SK-N-SH (cell line): ENCODE data around the gene MRPS12.

Source experiments
- CTCF ChIP-seq: fragments of 200-600 bp; sonication (generic); IDR thresholded peaks from 2 replicates; pipeline ENCODE4 v1.6.1; 2017; ENCODE audit warnings: antibody characterized with exemption, mild to moderate bottlenecking, moderate library complexity
- FOSL2 ChIP-seq: IDR thresholded peaks from 2 replicates; pipeline ENCODE4 v1.4.0; 2012; ENCODE audit warnings: low read depth, mild to moderate bottlenecking, moderate library complexity, borderline replicate concordance
- GABPA ChIP-seq: IDR thresholded peaks from 2 replicates; pipeline ENCODE4 v1.4.0; 2012; ENCODE audit warnings: low read depth, mild to moderate bottlenecking
- JUND ChIP-seq: IDR thresholded peaks from 2 replicates; pipeline ENCODE4 v1.4.0; 2012
- MXI1 ChIP-seq: IDR thresholded peaks from 2 replicates; pipeline ENCODE4 v1.6.1; 2012; ENCODE audit warnings: mild to moderate bottlenecking, low read depth, low read length, improper control_type of control experiment
- NRF1 ChIP-seq: IDR thresholded peaks from 2 replicates; pipeline ENCODE4 v1.6.1; 2012; ENCODE audit warnings: low read depth, mild to moderate bottlenecking, low read length
- POLR2AphosphoS5 ChIP-seq: IDR thresholded peaks from 2 replicates; pipeline ENCODE4 v1.6.1; 2012; ENCODE audit warnings: low read depth, low read length
- RAD21 ChIP-seq: IDR thresholded peaks from 2 replicates; pipeline ENCODE4 v1.6.1; 2012; ENCODE audit warnings: mild to moderate bottlenecking, low read length
- TAF1 ChIP-seq: IDR thresholded peaks from 2 replicates; pipeline ENCODE4 v1.6.1; 2012; ENCODE audit warnings: low read depth, mild to moderate bottlenecking, low read length, moderate library complexity, borderline replicate concordance
- TEAD4 ChIP-seq: IDR thresholded peaks from 2 replicates; pipeline ENCODE4 v1.4.0; 2012; ENCODE audit warnings: mild to moderate bottlenecking, borderline replicate concordance; ENCODE audit not compliant: insufficient read depth
- USF1 ChIP-seq: IDR thresholded peaks from 2 replicates; pipeline ENCODE4 v1.4.0; 2012; ENCODE audit warnings: low read depth, borderline replicate concordance
- ZBTB33 ChIP-seq: IDR thresholded peaks from 2 replicates; pipeline ENCODE4 v1.4.0; 2012; ENCODE audit warnings: low read depth, borderline replicate concordance
- TF ChIP-seq, protein P1 (sequence below): fragments of 150-350 bp; IDR thresholded peaks from 2 replicates; pipeline ENCODE4 v1.6.1; 2017; ENCODE audit warnings: antibody characterized with exemption, low read length, low read depth, borderline replicate concordance

DNA sequence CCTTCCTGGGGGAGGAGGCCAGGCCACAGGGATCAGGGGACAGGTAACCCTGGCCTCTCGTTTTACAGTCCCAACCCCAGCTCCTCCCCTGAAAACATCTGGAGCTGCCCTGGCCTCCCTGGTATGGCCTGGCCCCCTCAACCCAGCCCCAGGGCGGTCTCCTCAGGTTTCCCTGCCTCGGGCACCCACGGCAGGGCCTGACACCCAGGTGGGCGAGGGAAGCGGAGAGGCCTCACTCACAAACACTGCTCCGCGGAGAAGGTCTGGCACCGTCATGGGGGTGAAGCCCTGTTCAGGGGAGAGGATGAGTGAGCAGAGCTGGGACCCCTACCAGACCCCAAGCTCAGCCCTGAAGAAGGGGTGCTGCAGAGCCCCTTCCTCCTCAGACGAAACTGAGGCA lies 12.2 kb upstream of the MRPS12 start:
- no peak for TF ChIP-seq JUND
- TF ChIP-seq FOSL2 = no peak
- no peak for TF ChIP-seq GABPA
- no peak for TF ChIP-seq CTCF
- TF ChIP-seq RAD21 = no peak
- TF ChIP-seq TEAD4 = no peak
- TF ChIP-seq, protein P1, sequence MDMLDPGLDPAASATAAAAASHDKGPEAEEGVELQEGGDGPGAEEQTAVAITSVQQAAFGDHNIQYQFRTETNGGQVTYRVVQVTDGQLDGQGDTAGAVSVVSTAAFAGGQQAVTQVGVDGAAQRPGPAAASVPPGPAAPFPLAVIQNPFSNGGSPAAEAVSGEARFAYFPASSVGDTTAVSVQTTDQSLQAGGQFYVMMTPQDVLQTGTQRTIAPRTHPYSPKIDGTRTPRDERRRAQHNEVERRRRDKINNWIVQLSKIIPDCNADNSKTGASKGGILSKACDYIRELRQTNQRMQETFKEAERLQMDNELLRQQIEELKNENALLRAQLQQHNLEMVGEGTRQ = no peak
- TF ChIP-seq NRF1 = no peak
- TF ChIP-seq MXI1 = no peak
- TF ChIP-seq ZBTB33 = no peak
- no peak for TF ChIP-seq POLR2AphosphoS5
- no peak for TF ChIP-seq TAF1
- TF ChIP-seq USF1 = no peak
